Measurements from ENCODE around the gene KRT14. TPM values are rescaled to one million over a fixed set of nuclear protein-coding genes. Genes with fewer than 3 reads are reported as not detected.
"Not testable (repeated sequence)": the region's sequence is repeated elsewhere in the genome, so short reads cannot be mapped to it uniquely, and the experiment has no call there.

KRT14 gene
- total RNA-seq, 1 donor from 2014 or later, result 1.0 TPM

- Histone ChIP-seq H3K9ac (ENCODE audit: low read length) (no peak overlapping the region), H3K4me1 (ENCODE audit: insufficient read depth, low read length) (peaks cover 3% of the 10 kb centered on the region), H3K9me3 (ENCODE audit: insufficient read depth, low read depth, low read length) (no peaks in the 10 kb centered on the region), H3K4me3 (ENCODE audit: insufficient read depth, low read depth, low read length) (no peak overlapping the region), H3K27me3 (ENCODE audit: insufficient read depth, low read length) (peaks cover 4% of the 10 kb centered on the region), H3K27ac (ENCODE audit: low read depth, low read length) (no peak overlapping the region), H3K36me3 (ENCODE audit: insufficient read depth, low read length) (no peaks in the 10 kb centered on the region), H4K20me1 (ENCODE audit: insufficient read depth, low read length) (no peaks in the 10 kb centered on the region), H2AFZ (ENCODE audit: low read depth, low read length) (no peak overlapping the region), H3K79me2 (ENCODE audit: insufficient read depth, low read length) (no peaks in the 10 kb centered on the region), H3K4me2 (ENCODE audit: low read length) (no peak overlapping the region)
- H3K27ac Mint-ChIP-seq (ENCODE audit: unreplicated experiment), result no peak overlapping the region
- no peaks in the 10 kb centered on the region for H3K9me3 Mint-ChIP-seq (ENCODE audit: unreplicated experiment)
- FAIRE-seq (no peak), DNase-seq (ENCODE audit: low read depth) (no peak)
- peaks cover 19% of the 10 kb centered on the region for H3K27me3 Mint-ChIP-seq (ENCODE audit: low read depth, unreplicated experiment)
- no peak for TF ChIP-seq EZH2 (IDR thresholded peaks at IDR 0.05; ENCODE audit: insufficient read depth, low read length)
- TF ChIP-seq CTCF (IDR thresholded peaks at IDR 0.05; ENCODE audit: insufficient read depth, low read depth, low read length), result no peak
- no peaks in the 10 kb centered on the region for H3K36me3 Mint-ChIP-seq (ENCODE audit: low read depth, unreplicated experiment)
- H3K4me1 Mint-ChIP-seq (ENCODE audit: low read depth, unreplicated experiment), result peaks cover 6% of the 10 kb centered on the region
- H3K4me3 Mint-ChIP-seq (ENCODE audit: unreplicated experiment), result no peak overlapping the region
These were observed 40.8 kb upstream of the KRT14 start for GRCh38 chr17:41627316-41628072.

GRCh38 chr17:41626914-41627295 is 40.2 kb upstream of the KRT14 start:
- H3K27me3 ChIP-seq (ENCODE audit: insufficient read depth, low read length); H3K36me3 ChIP-seq (ENCODE audit: insufficient read depth, low read length); H4K20me1 ChIP-seq (ENCODE audit: insufficient read depth, low read length); H2AFZ ChIP-seq (ENCODE audit: low read depth, low read length); DNase-seq (ENCODE audit: low read depth); FAIRE-seq; H3K27ac Mint-ChIP-seq (ENCODE audit: unreplicated experiment); H3K4me1 Mint-ChIP-seq (ENCODE audit: low read depth, unreplicated experiment); H3K4me2 ChIP-seq (ENCODE audit: low read length); H3K27ac ChIP-seq (ENCODE audit: low read depth, low read length); H3K79me2 ChIP-seq (ENCODE audit: insufficient read depth, low read length); H3K4me3 ChIP-seq (ENCODE audit: insufficient read depth, low read depth, low read length); H3K9ac ChIP-seq (ENCODE audit: low read length); H3K9me3 Mint-ChIP-seq (ENCODE audit: unreplicated experiment); H3K4me3 Mint-ChIP-seq (ENCODE audit: unreplicated experiment); H3K9me3 ChIP-seq (ENCODE audit: insufficient read depth, low read depth, low read length); H3K36me3 Mint-ChIP-seq (ENCODE audit: low read depth, unreplicated experiment); H3K4me1 ChIP-seq (ENCODE audit: insufficient read depth, low read length): not testable (repeated sequence)
- peaks cover 24% of the 10 kb centered on the region for H3K27me3 Mint-ChIP-seq (ENCODE audit: low read depth, unreplicated experiment)

- not testable (repeated sequence) for H3K4me3 ChIP-seq (ENCODE audit: insufficient read depth, low read depth, low read length); H3K4me2 ChIP-seq (ENCODE audit: low read length); H4K20me1 ChIP-seq (ENCODE audit: insufficient read depth, low read length); H3K27me3 ChIP-seq (ENCODE audit: insufficient read depth, low read length); FAIRE-seq; H3K36me3 Mint-ChIP-seq (ENCODE audit: low read depth, unreplicated experiment); H3K27ac ChIP-seq (ENCODE audit: low read depth, low read length); H3K4me1 ChIP-seq (ENCODE audit: insufficient read depth, low read length); H3K27ac Mint-ChIP-seq (ENCODE audit: unreplicated experiment); H3K36me3 ChIP-seq (ENCODE audit: insufficient read depth, low read length); H3K9me3 ChIP-seq (ENCODE audit: insufficient read depth, low read depth, low read length); H3K4me3 Mint-ChIP-seq (ENCODE audit: unreplicated experiment); H2AFZ ChIP-seq (ENCODE audit: low read depth, low read length); H3K4me1 Mint-ChIP-seq (ENCODE audit: low read depth, unreplicated experiment); H3K79me2 ChIP-seq (ENCODE audit: insufficient read depth, low read length); H3K9me3 Mint-ChIP-seq (ENCODE audit: unreplicated experiment); DNase-seq (ENCODE audit: low read depth)
- H3K9ac ChIP-seq (ENCODE audit: low read length), result peak overlapping the region; percentile 6
- H3K27me3 Mint-ChIP-seq (ENCODE audit: low read depth, unreplicated experiment), result peaks cover 26% of the 10 kb centered on the region
These were observed 39.6 kb upstream of the KRT14 start for GRCh38 chr17:41626028-41626913.

Measured in astrocyte (in vitro differentiated cells and primary cell).